CD1c-positive myeloid dendritic cell (primary cell): ENCODE data around the gene NSDHL.
"Not testable (repeated sequence)": the region's sequence is repeated elsewhere in the genome, so short reads cannot be mapped to it uniquely, and the experiment has no call there.

Experiments used
- DNase-seq: peaks from one replicate; pipeline ENCODE4 v3.0.0-alpha.2; 2016; ENCODE audit errors: extremely low spot score

NSDHL gene

DNA sequence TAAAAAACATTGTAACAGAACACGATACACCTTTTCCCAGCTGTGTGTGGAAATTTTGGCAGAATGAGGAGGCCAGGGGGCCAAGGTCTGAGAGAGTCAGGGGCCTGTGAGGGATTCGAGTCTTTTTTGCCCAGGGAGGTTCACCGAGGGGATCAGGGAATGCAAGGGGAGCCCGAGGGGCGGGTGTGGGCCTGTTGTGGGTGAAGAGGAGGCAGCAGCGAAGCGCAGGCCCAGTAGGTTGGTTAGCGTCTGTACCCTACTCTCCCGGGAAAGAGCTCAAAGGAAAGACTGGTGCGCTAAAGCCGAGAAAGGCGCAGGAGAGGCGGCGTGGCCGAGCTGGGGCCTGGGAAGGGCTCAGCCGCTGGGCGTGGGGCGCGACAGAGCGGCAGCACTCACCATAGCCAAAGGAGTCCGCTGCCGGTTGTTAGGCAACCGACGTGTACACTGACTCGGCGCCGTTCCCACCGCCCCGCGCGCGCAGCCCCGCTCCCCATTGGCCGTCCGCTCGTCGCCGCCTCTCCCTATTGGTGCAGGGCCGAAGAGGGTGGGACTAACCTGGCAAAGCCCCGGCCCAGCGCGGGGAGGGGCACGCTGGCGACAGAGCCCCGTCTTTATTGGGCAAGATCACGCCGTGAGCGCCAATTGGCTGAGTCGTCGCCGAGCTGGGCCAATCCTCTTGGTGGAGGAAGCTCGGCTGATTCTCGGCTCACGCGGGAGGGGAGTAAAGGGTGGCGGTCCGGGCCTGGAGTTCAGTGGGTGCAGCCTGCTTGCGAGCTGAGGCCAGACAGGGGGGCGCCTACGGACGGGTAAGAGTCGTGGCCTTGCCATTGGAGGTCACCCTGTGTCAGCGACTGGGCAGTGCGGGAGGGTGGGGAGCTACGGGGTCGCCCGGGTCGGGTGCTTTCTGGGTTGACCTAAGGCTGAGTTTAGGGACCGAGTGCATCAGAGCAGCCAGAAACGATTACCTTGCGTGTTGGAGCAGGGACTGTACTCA lies at the start of gene NSDHL, which contains the start of gene CETN2:
Gene NSDHL, plus strand, starts transcription at position 752 of the 994 bp plus-strand sequence. CDS start 15,262 bp downstream, outside the sequence.
Gene CETN2, minus strand, starts transcription at position 446 of the 994 bp plus-strand sequence. Its CDS starts 47 bp downstream, at position 399.
- DNase-seq: peak; percentile 94

DNA sequence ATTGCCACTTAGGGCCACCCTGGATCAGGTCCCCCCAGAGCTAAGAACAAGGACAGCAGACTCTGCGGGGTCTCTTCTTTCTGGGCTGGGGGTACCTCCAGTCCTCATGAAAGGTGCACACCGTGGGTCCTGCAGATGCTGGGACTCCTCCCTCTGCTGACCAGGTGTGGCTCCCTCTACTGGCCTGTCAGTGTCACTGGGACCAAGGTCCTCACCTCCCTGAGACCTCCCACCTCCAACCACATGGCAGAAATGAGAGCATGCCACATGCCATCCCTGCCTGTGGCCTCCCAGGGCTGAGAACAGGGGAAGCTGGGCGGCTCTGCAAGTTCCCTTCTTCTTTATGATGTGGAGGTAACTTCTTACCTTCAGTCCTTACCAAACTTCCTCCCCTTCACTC lies 43.8 kb upstream of the NSDHL start:
- DNase-seq: not testable (repeated sequence)

DNA sequence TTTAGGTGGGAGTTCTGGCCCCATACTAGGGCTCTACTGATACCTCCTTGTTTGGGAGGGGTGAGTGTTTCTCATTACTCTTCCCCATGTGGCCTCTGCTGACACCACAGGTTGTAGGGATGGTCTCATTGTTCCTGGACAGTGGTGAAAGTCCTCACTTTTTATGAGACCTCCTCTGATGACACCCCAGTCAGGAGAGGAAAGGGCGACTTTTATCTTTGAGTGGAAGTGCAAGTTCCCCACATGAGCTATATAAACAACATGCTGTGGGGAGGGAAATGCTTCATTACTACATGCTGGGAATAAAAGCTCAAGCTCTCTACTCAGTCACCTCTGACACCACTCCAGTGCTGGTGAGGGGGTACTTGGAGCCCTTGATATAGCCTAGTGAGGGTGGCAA lies 31.9 kb upstream of the NSDHL start:
- DNase-seq: no peak

DNA sequence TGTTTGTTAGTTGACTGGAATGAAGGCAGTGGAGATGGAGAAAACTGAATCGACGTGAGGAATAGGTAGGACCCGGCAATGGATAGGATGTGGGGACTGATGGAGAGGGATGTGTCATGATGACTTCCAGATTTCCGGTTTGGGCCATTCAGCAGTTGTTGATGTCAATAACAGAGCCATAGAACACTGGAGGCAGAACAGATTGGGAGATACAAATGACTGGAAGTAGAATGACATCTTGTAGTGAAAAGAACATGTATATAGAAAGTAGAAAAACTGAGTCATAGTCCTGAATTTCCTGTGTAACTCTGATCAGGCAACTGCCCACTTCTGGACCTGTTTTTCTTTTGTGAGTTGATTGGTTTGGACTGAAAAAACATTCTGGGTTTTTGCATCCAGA lies 24.8 kb upstream of the NSDHL start:
- no peak for DNase-seq

DNA sequence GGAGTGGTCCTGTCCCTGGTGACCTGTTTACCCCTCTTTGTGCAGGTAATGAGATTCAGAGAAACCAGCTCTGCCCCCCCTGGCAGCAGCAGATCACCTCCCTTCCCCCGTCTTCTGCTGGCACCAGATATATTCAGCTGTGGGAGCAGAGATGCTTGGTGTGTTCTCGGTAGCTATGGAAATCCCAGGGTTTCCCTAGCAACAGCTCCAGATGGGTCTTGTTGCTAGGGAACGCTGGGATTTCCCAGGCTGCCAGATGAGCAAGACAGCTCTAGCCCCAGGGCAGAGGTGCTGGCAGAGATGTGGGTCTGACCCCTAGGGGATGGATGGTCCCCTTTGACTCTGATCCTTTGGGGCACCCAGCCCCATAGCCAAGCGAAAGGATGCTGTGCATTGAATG lies 20.5 kb upstream of the NSDHL start:
- DNase-seq: no peak

DNA sequence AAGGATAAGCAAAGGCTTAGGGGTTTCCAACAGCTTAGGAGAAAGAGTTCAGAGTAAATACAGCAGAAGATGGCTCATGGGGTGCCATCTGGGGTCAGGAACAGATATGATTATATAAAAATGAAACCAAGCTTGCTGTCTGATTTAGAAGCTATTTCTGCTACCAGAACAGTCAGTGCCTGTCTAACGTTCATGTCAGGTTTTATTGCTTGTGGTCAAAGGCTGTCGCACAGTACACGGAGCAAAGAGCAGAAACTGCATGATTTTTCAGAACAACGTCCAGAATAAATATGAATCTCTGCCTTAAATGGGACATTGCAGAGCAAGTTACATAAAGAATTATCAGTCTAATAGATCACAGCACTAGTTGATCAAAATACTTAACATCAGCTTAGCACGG lies 17.7 kb upstream of the NSDHL start:
- no peak for DNase-seq

DNA sequence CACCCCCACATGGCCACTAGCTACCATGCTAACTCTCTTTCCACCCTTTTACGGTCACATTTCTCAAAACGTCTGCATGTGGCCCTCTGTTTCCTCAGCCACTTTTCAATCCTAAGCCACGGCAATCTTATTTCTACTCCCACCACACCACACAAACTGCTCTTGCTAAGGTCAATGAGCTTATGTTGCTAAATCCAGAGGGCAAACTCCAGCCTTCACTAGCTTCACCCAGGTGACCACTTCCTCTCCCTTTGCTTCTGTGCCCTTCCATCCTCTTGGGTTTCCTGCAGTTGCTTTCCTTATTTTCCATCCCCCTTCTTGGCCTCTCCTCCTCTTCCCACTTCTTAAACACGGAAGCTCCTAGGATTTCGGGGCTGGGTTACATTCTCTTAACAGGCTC lies 16.8 kb upstream of the NSDHL start:
- no peak for DNase-seq

DNA sequence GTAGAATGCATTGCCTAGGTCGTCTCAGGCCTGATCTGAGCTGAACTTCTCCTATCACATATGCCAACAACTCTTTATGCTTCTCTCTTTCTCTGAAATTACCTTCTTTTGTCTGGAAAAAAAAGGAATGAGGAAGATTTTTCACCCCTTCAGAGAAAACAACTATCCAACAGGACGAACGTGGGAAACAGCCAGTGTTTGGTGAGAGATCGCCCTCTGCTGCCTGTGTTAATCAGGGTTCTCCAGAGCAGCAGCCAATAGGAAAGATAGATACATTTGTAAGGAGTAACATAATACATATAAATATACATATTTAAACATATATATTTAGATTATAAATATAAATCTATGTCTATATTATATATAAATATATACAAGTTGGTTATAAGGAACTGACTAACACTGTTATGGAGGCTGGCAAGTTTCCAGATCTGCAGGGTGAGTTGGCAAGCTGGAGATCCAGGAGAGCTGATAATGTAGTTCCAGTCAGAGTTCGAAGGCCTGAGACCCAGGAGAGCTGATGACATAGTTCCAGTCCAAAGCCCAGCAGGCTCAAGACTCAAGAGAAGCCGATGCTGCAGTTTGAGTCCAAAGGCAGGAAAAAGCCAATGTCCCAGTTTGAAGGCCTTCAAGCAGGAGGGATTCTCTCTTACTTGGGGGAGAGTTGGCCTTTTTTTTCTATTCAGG lies 13.6 kb upstream of the NSDHL start:
- no peak for DNase-seq

DNA sequence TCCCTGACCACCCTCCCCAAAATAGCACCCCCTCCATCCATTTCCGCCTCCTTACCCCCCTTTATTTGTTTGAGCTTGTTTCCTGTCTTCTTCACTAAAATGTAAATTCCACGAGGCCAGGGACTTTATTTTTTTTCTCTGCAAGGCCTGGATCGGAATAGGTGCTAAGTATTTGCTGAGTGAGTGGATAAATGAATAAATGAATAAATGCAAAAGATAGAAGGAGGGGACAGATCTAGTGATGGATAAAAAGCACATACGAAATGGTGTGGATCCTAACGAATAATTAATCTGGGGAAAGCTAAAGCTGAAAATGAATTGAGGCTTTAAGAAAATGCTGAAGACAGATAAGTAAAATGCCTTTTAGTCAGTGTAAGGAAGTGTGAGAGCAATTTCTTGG lies 12.5 kb upstream of the NSDHL start:
- DNase-seq: no peak

DNA sequence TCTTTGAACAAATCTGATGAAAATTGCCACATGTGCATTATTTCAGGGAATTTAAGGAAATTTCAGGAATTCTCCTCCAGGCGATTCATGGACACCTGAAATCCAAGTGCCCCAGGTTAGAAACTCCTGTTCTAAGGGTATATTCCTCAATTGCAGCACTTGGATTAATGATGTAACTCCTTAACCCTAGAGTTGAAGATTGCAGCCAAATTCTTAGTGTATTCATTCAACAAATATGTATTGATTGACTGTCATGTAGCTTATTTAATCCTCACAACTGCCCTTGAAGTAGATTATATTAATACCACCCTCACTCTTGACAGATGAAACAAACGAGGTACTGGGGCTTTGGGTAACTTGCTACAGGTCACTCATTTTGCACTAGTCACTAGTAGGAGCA lies 11.6 kb upstream of the NSDHL start:
- no peak for DNase-seq

DNA sequence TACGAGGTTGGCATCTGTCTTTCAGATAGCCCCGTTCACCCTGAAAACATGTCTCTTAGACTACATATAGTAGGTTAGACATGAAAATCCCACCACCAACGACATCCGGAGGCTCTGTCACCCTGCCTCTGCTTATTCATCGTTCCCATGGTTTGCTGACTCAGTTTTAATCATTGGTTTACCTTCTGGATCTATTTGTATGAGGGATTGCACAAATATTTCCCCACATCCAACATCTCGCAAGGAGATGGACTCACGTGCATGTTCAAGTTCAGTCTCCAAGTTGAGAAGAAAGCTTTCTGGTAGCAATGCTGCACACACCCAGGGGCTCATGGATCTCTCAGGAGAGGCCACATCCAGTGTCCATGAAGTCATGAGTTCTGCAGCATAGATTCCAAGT lies 11.1 kb upstream of the NSDHL start:
- no peak for DNase-seq

DNA sequence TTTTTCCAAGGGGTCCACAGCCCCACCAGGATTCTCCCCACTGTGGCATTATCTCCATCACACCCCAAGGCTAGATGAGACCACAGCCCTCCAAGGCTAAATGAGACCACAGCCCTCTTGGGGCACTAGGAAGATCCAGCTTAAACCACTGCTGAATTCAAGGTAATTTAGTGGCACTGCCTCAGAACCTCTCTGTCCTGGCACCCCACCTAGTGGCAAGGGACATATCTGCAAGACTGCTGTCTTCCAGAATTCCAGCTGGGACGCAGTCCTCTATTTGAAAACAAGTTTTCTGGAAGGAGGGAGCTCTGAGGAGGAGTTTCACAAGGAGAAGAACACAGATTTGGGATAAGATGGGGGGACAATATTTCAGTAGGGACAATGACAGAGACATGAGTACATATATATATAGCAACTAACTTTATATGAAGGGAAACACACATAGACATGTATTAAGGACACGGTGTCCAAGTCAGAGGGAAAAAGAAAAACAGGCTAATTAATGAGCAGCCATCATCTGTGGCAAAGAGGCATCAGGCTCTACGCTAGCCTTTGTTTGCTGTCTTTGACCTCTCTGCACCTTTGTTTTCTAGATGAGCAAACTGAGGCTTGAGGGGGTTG lies 9.6 kb upstream of the NSDHL start:
- peak; percentile 18 for DNase-seq

DNA sequence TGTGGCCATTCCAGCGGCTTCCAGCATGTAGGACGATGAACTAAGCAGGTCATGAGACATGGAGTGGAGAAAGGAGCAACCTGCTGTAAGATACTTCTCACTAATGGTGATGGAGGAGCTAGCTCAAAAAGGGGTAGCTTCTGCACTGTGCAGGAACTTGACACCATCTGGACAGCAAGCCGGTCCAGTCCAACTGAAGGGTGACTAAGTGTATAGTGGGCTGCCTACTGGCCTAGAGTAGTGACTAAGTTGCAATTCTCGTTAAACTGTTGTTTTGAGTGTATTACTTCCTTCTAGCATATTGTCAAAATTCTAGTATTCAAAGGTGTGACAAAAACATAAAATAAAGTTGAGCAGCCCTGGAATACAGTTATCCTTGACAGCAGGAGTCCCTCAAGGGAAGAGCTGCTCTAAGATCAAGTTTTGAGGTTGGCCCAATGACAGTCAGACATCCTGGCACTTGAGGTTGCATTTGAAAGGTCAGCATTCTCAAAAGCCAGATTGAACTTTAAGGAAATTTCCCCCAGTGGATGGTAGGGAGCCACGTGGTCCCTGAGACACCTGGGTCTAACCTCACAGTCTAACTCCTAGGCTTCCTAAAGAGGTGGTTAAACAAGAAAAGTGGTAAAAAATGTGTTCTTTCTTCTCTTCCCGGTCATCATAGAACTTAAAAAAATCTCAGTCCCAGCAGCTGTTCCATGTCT lies 8.3 kb upstream of the NSDHL start:
- no peak for DNase-seq

DNA sequence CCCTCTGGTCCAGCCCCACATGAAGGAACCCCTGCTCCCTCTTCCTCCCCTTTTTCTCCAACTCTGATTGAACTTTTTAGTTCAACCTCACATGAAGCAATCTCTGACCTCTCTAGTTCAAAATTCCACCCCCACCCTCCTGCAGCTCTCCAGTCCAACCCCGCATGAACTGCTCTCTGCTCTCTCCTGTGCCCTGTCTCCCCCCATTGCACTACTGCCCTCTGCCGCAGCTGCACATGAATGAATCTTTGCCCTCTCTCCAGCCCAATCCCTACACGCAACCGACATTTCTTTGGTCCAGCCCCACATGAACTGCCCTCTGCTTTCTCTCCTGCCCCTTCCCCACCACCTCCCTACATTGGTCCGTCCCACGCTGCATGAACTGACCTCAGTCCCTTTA lies 7.2 kb upstream of the NSDHL start:
- no peak for DNase-seq

DNA sequence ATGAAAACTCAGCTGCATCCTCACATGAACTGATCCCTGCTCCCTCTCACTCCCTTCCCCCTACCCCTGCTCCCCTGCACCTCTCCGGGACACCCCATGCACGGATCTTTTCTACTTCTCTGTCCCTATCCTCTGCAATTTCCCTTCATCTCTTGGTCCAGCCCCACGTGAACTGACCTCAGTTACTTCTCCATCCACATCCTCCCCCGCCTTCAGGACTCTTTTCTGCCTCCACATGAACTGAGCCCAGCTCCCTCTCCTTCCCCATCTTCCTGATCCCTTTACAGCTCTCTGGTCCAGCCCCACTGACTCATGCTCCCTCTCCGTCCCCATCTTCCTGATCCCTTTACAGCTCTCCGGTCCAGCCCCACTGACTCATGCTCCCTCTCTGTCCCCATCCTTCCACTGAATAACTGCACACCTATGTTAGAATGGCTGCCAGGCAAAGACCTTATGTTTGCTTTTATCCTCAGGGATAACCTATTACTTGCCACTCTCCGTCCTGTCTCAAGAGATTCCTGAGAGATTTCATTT lies 6.0 kb upstream of the NSDHL start:
- DNase-seq: no peak

DNA sequence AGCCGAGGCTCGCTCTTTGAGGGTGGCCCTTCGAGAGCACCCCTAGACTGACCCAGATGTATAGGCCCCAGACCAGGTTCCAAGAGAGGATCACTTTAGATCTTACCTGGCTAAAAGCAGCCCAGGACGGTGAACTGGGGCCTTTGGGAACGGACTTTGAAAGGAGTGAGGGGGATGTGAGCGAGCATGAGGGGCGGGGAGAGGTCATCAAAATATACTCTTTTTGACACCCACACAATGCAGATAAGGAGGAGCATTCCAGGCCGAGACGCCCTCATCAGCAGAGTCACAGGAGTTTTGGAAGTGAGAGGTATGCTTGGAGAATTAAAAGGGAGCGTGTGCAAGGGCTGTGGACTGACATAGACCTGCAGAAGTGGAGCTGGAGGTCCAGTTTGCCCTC lies 528 bp downstream of the NSDHL start:
- DNase-seq: no peak

DNA sequence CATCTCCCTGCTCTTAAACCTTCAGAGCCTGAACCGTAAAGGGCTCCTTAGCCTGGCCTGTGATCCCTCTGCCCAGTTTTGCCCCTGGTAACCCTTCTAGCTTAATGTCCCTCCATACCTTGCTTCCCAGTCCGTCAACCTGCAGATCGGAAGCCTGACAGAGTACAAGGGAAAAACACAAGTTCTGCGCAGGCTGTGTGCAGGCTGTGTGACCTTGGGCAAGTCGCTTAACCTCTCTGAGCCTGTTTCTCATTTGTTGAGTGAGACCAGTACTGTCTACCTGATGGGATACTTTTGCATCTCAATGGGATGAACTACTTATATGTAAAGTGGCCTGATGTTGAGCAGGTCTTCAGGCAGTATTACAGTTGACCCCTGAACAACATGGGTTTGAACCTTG lies 1.7 kb downstream of the NSDHL start:
- DNase-seq: no peak

DNA sequence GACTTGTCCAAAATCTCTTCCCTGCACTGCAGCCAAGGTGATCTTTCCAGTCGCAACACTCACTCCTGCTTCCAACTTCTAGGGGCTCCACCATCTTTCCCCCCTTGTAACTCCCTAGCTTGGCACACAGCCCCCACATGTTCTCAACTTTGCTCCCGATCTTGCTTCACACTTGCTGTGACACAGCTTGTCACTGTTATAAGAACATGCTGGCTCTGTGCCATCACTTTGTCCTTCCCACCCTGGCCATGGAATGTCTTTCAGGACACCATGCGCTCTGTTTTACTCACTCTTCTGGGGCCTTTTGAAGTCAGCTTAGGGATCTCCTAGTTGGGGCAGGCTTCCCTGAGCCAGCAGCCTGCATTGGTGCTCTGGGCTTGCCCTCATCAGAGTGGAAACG lies 2.5 kb downstream of the NSDHL start:
- DNase-seq: no peak

DNA sequence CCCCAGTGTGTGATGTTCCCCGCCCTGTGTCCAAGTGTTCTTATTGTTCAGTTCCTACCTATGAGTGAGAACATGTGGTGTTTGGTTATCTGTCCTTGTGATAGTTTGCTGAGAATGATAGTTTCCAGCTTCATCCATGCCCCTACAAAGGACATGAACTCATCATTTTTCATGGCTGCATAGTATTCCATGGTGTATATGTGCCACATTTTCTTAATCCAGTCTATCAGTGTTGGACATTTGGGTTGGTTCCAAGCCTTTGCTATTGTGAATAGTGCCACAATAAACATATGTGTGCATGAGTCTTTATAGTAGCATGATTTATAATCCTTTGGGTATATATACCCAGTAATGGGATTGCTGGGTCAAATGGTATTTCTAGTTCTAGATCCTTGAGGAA lies 4.6 kb downstream of the NSDHL start:
- DNase-seq: not testable (repeated sequence)

DNA sequence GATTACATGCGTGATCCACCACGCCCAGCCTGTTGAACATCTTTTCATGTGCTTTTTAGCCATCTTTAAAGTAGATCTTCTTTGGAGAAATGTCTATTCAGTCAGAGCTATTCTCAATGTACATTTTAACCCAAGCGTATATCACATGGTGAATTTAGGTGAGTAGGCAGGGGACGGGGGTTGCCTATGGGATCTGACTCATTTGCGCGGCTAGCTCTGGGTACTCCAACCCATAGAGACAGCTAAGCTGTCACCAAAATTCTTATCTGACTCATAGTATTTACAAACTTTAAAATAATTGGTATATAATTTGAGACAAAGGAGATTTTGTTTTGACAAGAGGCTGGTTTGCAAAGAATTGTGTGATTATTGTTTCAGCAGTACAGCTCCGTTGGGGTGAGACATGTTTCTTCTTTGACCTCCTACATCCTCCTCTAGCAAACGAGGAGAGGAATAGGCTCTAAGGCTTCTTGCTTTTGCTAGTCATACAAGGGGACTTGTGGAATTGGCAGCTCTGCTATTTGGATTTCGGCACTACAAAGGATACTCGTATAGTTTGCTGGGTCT lies 12.0 kb downstream of the NSDHL start:
- no peak for DNase-seq

DNA sequence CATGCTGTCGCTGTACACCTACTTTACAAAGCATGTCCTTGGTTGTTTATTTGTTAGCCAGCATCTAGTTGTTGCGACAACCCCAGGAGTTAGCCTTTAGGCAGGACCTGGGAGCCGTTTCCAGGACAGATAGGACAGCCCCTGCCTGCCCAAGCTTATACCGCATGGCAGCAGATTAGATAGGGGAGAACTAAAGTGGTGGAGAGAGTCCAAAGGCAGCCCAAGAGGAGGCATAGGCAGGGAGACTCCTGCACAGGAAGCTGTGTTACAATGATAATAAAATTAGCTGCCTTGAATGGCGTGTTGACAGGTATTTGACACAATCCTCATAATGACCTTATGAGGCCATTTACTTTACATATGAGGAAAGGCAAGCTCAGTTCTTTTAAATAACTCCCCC lies 13.0 kb downstream of the NSDHL start:
- DNase-seq: no peak
